RPMI7951 (cell line): ENCODE data around the gene IL1B. TPM values are rescaled to one million over a fixed set of nuclear protein-coding genes. Genes with fewer than 3 reads are reported as not detected.

ENCODE experiments used
- DNase-seq: peaks from one replicate; pipeline ENCODE4 v3.0.0-alpha.2; 2012; ENCODE audit warnings: low read depth
- total RNA-seq: library from RNA; depleted of rRNA; stranded (reverse); fragments of >200 nt; shearing (Covaris generic); gene quantifications from 2 replicates; pipeline ENCODE4 v1.2.3, GENCODE V29; 2014

The IL1B gene
- total RNA-seq, 1 experiment from 2014 or later: 71.6 TPM

DNA sequence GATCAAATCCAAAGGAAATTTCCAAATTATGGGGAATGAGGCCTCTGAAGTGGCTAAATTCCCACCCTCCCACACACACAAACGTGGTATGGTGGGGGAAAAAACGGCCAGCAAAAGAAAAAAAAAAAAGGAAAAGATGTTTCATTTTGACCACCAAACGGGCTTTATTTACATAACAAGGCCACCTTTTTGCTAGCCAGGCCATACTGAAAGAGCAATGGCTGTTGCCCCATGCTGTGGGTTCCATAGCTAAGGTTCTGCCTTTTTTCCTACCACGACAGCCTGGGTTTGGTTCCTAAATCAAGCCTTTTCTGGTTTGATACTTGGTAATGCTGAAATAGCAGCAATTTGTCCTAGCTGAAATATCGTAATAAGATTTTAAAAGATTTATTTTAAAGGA is 14.0 kb upstream of the IL1B start:
- DNase-seq: no peak

GRCh38 chr2:112849956-112850355 is 13.4 kb upstream of the IL1B start:
- no peak for DNase-seq

DNA sequence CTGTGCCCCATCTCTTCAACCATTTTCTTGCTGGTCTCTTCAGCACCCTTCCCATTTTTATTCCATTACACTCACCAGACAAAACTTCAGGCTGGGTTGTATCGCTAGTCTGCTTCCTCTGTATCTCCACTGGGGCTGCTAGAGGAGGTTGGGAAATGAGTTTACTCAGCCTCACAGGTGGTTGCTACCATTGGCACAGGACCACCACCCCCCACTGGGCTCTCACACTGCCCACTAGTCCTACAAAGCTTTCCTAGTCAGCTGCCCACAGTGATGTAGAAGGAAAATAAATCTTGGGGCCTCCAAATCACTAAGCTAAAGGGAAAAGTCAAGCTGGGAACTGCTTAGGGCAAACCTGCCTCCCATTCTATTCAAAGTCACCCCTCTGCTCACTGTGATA is 12.3 kb upstream of the IL1B start:
- DNase-seq: no peak

DNA sequence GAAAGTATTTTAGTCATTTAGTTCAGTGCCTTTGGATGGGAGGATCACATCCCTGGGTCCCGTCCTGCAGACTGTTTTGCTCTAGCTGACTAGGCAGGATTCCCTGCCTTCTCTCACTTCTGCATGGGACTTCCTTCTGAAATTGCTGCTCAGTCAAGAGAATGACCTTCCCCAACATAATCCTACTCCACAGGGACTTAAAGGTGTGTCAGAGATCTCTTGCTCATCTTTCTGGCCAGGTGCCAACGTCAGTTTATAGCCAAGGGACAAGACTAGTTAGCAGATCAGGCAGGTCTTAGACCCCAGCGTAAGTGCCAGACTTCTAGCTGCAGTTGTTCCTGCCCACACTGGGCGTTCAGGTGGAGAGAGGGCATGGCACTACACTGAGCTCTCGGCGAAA is 9.5 kb upstream of the IL1B start:
- DNase-seq: no peak

DNA sequence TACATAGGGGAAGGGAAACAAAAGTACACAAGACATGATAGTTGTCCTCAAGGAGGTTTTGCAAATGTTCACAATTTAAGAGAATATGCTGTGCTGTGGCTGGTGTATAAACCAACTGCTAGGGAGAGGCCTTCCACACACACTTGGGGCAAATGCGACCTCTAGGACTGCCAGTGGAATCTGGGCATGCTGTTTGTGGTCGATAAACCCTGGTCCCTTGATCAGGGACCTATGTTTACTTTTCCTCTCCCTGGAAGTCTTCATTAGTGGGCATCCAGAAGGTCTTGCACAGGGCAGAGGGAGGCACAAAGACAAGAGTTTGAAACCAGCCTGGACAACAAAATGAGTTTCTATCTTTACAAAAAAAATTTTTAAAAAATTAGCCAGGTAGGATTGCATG is 7.3 kb upstream of the IL1B start:
- no peak for DNase-seq

GRCh38 chr2:112843288-112843687 is 6.7 kb upstream of the IL1B start:
- DNase-seq: no peak

DNA sequence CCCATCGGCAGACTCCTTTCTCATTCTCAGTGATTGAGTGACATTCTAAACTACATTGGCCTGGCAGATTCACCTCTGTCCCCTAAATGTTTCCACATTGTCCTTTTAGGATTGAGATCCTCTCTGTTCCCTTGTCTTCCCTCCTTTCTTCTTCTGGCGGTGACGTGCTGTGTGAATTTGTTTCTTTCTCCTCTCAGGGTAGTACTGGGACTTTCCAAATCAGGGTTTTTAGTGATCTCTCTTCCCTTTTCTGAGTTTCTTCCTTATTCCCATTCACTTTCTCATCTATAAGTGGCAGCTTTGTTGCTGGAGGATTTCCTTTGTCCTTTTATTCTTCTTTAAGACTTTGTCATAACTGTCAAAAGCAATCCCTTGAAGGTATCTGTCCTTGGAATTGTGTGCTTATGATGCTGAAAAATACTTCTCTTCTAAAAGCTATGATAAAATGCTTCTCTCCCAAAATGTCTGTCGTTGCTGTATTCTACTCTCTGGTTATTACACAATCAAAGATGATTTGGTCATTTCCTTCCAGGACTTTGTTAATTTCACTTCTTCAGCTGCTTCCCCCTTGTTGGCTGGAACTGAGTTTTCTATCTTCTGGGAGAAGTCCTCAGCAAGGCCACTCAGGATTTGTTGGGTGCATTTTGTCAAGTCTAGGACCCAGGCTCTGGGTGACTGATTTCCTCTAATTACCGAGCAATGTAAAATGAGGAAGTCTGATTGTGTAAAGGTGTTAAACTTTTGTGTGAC is 4.9 kb upstream of the IL1B start:
- DNase-seq: no peak

- DNase-seq: no peak
Observed at GRCh38 chr2:112840068-112840445, 3.5 kb upstream of the IL1B start.

DNA sequence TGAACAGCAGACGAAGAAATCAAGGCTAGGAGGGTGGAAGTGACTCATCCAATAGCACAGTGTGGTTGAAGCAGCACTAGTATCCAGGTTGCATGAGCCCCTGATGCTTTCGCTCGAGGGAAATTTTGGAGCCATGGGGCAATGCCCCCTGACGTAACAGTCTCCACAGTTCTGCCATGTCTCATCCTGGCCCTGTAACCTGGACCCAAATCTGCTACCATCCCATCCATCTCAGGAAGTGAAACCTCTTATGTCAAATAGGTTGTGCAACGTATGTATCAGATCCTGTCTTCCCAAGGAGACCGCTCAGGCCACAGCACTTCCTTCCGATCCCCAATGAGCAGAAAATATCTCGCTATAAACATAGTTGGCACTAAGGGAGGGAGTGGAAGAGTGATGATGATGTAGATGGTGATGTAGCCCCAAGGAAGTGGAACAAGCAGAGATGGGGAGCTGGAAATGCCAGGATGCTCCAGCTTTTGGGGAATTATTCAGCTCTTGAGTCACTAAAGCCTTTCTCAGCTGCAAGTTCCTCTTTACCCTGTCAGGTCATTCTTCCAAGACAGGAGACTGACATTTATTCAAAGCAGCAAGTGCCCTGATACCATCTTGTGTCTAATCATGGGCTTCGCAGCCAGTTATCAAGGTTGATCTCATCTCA is 3.0 kb upstream of the IL1B start:
- DNase-seq: peak; percentile 92

DNA sequence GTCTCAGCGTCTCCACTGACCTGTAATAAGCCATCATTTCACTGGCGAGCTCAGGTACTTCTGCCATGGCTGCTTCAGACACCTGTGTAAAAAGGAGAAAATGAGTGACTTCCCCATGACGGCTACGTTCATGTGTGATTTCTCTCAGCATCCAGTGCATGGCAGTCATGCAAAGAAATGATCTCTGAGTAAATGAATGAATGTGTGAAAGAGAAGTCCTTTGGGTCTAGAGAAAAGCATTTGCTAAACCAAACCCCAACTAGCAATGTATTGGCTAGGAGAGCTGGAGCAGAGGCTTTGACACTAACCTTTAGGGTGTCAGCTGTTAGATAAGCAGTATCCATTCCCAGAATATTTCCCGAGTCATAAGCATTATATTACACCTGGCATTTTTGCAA is 417 bp downstream of the IL1B start:
- DNase-seq: no peak

DNA sequence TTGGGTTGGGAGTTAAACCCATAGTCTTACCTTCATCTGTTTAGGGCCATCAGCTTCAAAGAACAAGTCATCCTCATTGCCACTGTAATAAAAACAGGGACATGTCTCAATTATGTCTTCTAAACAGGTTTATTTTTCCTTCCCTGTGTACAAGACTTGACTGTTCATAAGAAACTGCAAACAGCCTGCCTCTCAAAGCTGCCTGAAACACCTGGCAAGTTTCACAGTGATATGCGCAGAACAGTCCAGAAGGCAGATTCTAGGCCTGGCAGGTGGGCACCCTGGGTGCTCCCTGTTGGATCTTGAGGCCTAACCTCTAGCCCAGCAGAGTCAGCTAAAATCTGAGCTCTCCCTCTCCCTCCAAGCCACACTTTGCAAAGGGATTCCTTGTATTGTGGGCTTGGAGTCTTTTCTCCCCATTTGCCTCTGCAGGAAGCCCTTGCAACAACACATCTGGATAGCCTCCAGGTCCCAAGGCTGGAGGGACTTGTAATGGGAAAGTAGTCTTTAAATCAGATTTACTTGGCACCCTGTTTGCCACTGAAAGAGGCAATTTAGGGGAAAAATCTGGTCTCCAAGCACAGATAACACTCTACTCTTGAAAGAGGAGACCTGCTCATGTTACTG is 930 bp downstream of the IL1B start:
- peak; percentile 54 for DNase-seq

DNA sequence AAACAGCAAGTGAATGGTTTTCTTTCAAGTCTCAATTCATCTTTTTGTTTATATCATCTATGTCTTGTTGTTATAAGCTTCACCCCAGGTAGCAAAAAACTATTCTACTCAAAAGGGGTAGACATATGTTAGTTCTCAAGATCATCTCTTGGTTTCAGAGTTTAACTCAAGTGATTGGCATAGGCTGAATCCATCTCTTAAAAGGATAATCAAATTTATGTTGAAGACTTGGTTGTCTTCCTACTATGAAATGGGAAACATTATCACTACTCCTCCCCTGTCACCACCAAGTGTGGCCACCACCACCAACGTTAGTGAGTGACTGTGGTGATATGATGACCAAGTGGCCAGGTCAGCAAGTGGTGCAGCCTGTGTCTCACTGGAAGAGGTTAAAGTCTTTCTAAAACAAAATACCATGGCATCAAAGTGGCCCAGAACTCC is 1.5 kb downstream of the IL1B start:
- no peak for DNase-seq

DNA sequence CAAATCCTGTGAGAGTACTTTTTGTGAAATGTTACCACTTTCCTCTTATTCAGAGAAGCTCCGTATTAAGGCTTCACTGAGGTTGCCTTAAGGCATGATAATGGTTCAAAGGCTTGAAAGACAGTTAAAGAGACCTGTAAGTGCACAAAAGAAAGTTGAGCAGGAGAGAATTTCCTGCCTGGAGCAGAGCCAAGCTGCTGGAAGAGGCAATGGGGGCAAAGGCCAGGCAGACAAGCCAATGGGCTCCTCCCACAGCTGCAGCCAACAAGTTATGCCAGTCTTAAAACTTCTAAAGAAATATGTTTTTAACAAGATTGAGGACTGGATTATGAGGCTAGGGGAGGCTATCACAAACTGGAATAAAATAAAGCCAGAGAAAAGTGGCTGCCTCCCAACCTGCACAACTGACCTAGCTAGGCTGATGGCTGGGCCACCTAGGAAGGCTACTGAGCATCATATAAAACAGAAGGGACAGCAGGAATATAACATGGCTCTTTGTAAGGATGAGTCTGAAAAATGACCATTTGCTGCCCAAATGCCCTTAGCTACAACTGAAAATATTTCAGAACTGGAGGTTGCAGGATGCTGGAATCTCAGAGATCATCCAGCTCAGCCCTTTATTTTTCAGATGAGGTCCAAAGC is 2.1 kb downstream of the IL1B start:
- DNase-seq: peak; percentile 72

DNA sequence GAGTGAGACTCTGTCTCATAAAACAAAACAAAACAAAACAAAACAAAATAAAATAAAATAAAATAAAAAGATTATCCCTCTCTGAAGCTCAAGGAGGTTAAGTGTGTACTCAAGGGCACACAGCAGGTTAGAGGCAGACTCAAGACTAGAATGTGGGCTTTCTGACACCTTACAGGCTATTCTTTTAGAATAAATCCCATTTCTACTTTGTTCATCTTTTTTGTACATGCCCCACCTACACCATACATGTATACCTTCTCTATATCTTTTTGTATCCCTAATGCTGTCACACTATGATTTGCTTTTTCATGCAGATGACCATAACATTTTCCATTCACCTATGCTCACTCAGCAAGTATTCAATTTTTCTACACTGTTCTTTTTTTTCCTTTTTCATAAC is 2.6 kb downstream of the IL1B start:
- no peak for DNase-seq

- peak; percentile 52 for DNase-seq
Observed at GRCh38 chr2:112833639-112833931, 3.0 kb downstream of the IL1B start.

DNA sequence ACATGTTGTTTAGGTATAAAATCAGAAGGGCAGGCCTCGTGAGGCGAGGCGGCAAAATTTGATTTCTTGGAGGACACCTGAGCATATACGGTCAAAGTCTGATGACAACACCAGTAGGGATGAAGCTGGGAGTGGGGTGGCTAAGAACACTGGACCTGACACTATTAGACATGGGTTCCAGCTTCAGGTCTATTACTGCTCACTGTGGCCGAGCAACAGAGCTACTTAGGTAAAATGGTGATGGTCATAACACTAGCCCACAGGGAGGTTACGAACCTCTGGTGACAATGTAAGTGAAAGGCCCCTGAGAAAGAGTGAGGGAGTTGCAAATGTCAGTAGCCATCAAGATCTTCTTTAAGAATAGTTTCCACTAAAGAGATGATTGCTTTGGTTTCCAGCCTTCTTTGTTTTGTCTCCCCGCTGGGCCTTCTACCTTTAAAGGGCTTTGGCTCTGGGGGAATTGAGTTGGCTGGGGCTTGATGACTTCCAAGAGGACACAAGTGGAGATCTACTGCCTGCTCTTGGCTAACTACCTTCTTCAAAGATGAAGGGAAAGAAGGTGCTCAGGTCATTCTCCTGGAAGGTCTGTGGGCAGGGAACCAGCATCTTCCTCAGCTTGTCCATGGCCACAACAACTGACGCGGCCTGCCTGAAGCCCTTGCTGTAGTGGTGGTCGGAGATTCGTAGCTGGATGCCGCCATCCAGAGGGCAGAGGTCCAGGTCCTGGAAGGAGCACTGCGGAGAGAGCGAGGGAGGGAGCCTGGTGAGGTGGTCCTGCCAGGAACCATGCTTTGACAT is 3.5 kb downstream of the IL1B start:
- no peak for DNase-seq

DNA sequence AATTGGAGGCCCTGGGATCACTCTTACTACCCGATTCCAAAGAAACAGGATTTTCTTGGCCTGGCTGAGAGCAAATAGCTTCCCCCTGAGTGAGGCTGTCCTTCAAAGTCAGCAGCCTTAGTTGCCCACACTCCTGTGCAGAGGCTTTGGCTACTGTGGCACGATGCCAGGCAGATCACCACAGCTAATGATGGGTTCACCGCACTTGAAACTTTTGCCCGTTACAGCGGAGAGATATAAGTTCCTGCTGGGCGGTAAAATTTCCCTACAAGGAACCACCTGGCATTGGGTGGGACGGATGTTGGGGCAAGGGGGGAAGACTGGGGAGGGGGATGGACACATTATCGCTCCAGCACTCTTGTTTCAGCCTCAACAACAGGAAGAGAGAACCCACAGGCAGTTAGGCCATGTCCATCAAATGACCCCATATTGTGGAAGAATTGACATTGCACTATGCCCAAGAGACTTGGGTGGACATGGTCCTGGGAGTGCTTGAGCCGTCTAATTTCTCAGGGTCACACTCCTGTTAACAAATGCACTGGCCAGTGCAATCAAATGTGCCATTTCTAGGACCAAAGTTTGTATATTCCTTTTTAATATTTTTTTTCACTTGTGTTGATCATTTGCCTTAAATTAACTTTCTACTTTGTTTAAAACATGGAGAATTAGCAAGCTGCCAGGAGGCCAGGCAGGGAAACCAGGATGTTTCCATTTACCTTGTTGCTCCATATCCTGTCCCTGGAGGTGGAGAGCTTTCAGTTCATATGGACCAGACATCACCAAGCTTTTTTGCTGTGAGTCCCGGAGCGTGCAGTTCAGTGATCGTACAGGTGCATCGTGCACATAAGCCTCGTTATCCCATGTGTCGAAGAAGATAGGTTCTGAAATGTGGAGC is 4.4 kb downstream of the IL1B start:
- DNase-seq: peak; percentile 73

DNA sequence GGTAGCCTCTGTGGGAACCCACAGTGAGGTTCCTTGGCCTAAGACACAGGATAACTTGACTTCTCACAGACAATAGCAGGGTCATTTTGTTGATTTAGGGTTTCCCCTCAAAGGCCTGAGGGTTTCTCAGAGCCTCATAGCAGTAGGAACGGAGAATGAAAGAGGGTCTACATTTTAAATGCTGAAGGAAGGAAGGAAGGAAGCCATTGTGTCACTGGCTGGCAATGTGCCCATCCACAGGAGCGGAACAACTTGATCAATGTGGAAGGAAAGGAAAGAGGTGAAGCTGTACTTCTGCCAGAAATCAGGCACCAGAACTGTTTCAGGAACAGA is 5.1 kb downstream of the IL1B start:
- DNase-seq: peak; percentile 46

- DNase-seq: no peak
Observed at GRCh38 chr2:112830682-112831512, 5.7 kb downstream of the IL1B start.

GRCh38 chr2:112829961-112830681 is 6.5 kb downstream of the IL1B start:
- no peak for DNase-seq
